Right renal cortex interstitium (tissue), 3 donors: ENCODE data around the gene ARAP3. TPM values are rescaled to one million over a fixed set of nuclear protein-coding genes. Genes with fewer than 3 reads are reported as not detected.

Experiments used
- DNase-seq, 3 donors: peaks; one replicate each; pipeline ENCODE4 v3.0.0-alpha.2; 2013; ENCODE audit warnings: low read depth in 3 of 3, low spot score in 2 of 3
- polyA plus RNA-seq, 3 donors: library from polyadenylated mRNA; unstranded; fragments of 120-200 nt; gene quantifications; one replicate each; pipeline ENCODE4 v1.2.1, GENCODE V29; 2013; ENCODE audit not compliant: insufficient read length in 3 of 3

ARAP3 gene
- polyA plus RNA-seq, 3 donors = 15.9 to 18.9 (median 17.1) TPM

GRCh38 chr5:141704782-141705297 lies 22.8 kb upstream of the ARAP3 start:
- DNase-seq = no peak

GRCh38 chr5:141703133-141703561 lies 21.1 kb upstream of the ARAP3 start:
- no peak for DNase-seq

- DNase-seq = no peak
Observed at GRCh38 chr5:141701360-141702119, 19.5 kb upstream of the ARAP3 start.

GRCh38 chr5:141697586-141697985 lies 15.6 kb upstream of the ARAP3 start:
- DNase-seq = no peak

GRCh38 chr5:141696431-141696830 lies 14.4 kb upstream of the ARAP3 start:
- DNase-seq = no peak

- no peak for DNase-seq
Observed at GRCh38 chr5:141695627-141696215, 13.7 kb upstream of the ARAP3 start.

- no peak for DNase-seq
Observed at GRCh38 chr5:141694479-141694878, 12.4 kb upstream of the ARAP3 start.

GRCh38 chr5:141692919-141693725 lies 11.1 kb upstream of the ARAP3 start:
- DNase-seq = no peak

- DNase-seq = no peak
Observed at GRCh38 chr5:141692533-141692888, 10.5 kb upstream of the ARAP3 start.

- no peak for DNase-seq
Observed at GRCh38 chr5:141691867-141692532, 10.0 kb upstream of the ARAP3 start.

- no peak for DNase-seq
Observed at GRCh38 chr5:141691286-141691866, 9.3 kb upstream of the ARAP3 start.

GRCh38 chr5:141686648-141687416 lies 4.8 kb upstream of the ARAP3 start:
- no peak for DNase-seq

GRCh38 chr5:141685591-141685990 lies 3.6 kb upstream of the ARAP3 start:
- DNase-seq = no peak

GRCh38 chr5:141683596-141684141 lies 1.6 kb upstream of the ARAP3 start:
- no peak for DNase-seq

- no peak for DNase-seq
Observed at GRCh38 chr5:141681295-141681694, 735 bp downstream of the ARAP3 start.

- no peak for DNase-seq
Observed at GRCh38 chr5:141680751-141681201, 1.3 kb downstream of the ARAP3 start.

GRCh38 chr5:141680178-141680577 lies 1.9 kb downstream of the ARAP3 start:
- DNase-seq = no peak

GRCh38 chr5:141677415-141677814 lies 4.6 kb downstream of the ARAP3 start:
- DNase-seq = no peak

- DNase-seq = no peak
Observed at GRCh38 chr5:141675672-141676071, 6.4 kb downstream of the ARAP3 start.
